A673 (cell line): Measurements from ENCODE around the gene CNN1. TPM values are rescaled to one million over a fixed set of nuclear protein-coding genes. Genes with fewer than 3 reads are reported as not detected.

Experiments used
- BruUV-seq: library from RNA; stranded (reverse); fragments of 400-500 nt; replicated peaks from 2 replicates; lab custom pipeline; 2021; lab: Mats Ljungman, UMichigan
- CTCF ChIA-PET: fragments of 300-600 bp; sonication (Branson Sonifier 250); formaldehyde crosslinking; loops from one replicate; lab custom pipeline; 2022; ENCODE audit warnings: antibody characterized with exemption; lab: Charles Lee
- POLR2A ChIA-PET: fragments of 300-600 bp; sonication (Branson Sonifier 250); formaldehyde crosslinking; loops from one replicate; lab custom pipeline; 2022; ENCODE audit warnings: antibody characterized with exemption; ENCODE audit not compliant: low non-redundant PET; lab: Charles Lee
- DNase-seq: peaks from one replicate; pipeline ENCODE4 v3.0.0-alpha.2; 2015; ENCODE audit warnings: low spot score
- H3K27ac ChIP-seq: fragments of 200-600 bp; sonication (generic); 2 replicates; pipeline ENCODE4 v1.5.1; 2016; ENCODE audit warnings: mixed run types, low read depth, mild to moderate bottlenecking, mixed read lengths, antibody characterized with exemption, low read length; ENCODE audit not compliant: poor library complexity, severe bottlenecking
- H3K27me3 ChIP-seq: fragments of 200-600 bp; sonication (generic); replicated peaks from 2 replicates; pipeline ENCODE4 v1.6.1; 2017; ENCODE audit warnings: mixed run types, low read depth, mild to moderate bottlenecking, mixed read lengths, antibody characterized with exemption, low read length; ENCODE audit not compliant: insufficient read depth, poor library complexity
- H3K36me3 ChIP-seq: fragments of 200-600 bp; sonication (generic); 2 replicates; pipeline ENCODE4 v1.6.1; 2016; ENCODE audit warnings: mixed run types, mild to moderate bottlenecking, mixed read lengths, antibody characterized with exemption, low read length; ENCODE audit not compliant: insufficient read depth, poor library complexity, severe bottlenecking
- H3K4me1 ChIP-seq: fragments of 200-600 bp; sonication (generic); 2 replicates; pipeline ENCODE4 v1.6.1; 2017; ENCODE audit warnings: mixed run types, mild to moderate bottlenecking, mixed read lengths, antibody characterized with exemption, low read length; ENCODE audit not compliant: insufficient read depth, poor library complexity, severe bottlenecking
- H3K4me3 ChIP-seq: fragments of 200-600 bp; sonication (generic); 2 replicates; pipeline ENCODE4 v1.5.1; 2016; ENCODE audit warnings: low read depth, mixed run types, mild to moderate bottlenecking, mixed read lengths, low read length; ENCODE audit not compliant: poor library complexity, severe bottlenecking
- H3K9me3 ChIP-seq: fragments of 200-600 bp; sonication (generic); 2 replicates; pipeline ENCODE4 v1.6.1; 2016; ENCODE audit warnings: mixed run types, low read depth, mild to moderate bottlenecking, mixed read lengths, antibody characterized with exemption, low read length; ENCODE audit not compliant: poor library complexity, severe bottlenecking
- CTCF ChIP-seq: fragments of 300-800, 200-600 bp; sonication (generic); conservative IDR thresholded peaks from 2 replicates; pipeline ENCODE4 v1.5.1; 2017; ENCODE audit warnings: low read depth, mild to moderate bottlenecking, antibody characterized with exemption, low read length, moderate library complexity, mixed read lengths
- EZH2 ChIP-seq: fragments of 200-600 bp; sonication (generic); IDR thresholded peaks from 2 replicates; pipeline ENCODE4 v1.6.1; 2017; ENCODE audit warnings: borderline replicate concordance, low read depth, mild to moderate bottlenecking, mixed read lengths, antibody characterized with exemption, low read length; ENCODE audit not compliant: poor library complexity, severe bottlenecking
- intact Hi-C: fragments of 100-400 bp; cut with micrococcal nuclease; formaldehyde crosslinking; loops from one replicate; pipeline ENCODE4 v1.10.0; 2022; ENCODE audit not compliant: unreplicated experiment
- total RNA-seq: library from RNA; stranded (reverse); gene quantifications from 2 replicates; pipeline ENCODE4 v1.2.3, GENCODE V29; 2021

The CNN1 gene
- total RNA-seq, 1 experiment from 2014 or later = 0.60 TPM

- Histone ChIP-seq H3K4me1 (peaks cover 9% of the 10 kb centered on the region), H3K9me3 (no peaks in the 10 kb centered on the region), H3K4me3 (no peak overlapping the region), H3K27ac (no peak overlapping the region), H3K36me3 (no peaks in the 10 kb centered on the region), H3K27me3 (no peaks in the 10 kb centered on the region)
- POLR2A ChIA-PET = no interaction called here
- CTCF ChIA-PET = no interaction called here
- TF ChIP-seq EZH2 (no peak), CTCF (no peak)
- DNase-seq = no peak
- intact Hi-C loops = loop anchor here (10.0 kb wide), 1 partner anchor 285 kb away; the partner anchor contains the start of gene TSPAN16
- no TSS peak for BruUV-seq
These were observed 41.5 kb downstream of the CNN1 start for GRCh38 chr19:11580116-11580515.

GRCh38 chr19:11581740-11582139 lies 43.1 kb downstream of the CNN1 start:
- no TSS peak for BruUV-seq
- H3K27me3 ChIP-seq = no peaks in the 10 kb centered on the region
- H3K9me3 ChIP-seq = no peaks in the 10 kb centered on the region
- no peaks in the 10 kb centered on the region for H3K36me3 ChIP-seq
- DNase-seq = no peak
- TF ChIP-seq CTCF (no peak), EZH2 (no peak)
- no peak overlapping the region for H3K27ac ChIP-seq
- intact Hi-C loops = loop anchor here (10.0 kb wide), 1 partner anchor 287 kb away; the partner anchor contains the start of gene TSPAN16
- H3K4me1 ChIP-seq = peaks cover 9% of the 10 kb centered on the region
- CTCF ChIA-PET = no interaction called here
- no peak overlapping the region for H3K4me3 ChIP-seq
- POLR2A ChIA-PET = no interaction called here

DNA sequence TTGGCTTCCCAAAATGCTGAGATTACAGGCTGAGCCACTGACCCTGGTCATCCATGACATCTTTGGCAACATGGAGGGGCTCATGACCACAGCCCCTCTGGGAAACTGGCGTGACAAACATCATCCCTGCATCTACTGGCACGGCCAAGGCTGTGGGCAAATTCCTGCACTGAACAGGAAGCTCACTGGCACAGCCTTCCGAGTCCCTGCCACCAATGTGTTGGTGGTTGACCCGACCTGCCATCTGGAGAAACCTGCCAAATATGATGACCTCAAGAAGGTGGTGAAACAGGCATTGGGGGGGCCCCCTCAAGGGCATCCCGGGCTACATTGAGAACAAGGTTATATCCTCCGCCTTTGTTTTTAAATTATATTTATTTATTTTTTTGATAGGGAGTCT lies 47.7 kb downstream of the CNN1 start:
- H3K4me1 ChIP-seq = no peaks in the 10 kb centered on the region
- DNase-seq = no peak
- no peaks in the 10 kb centered on the region for H3K27me3 ChIP-seq
- no peak overlapping the region for H3K27ac ChIP-seq
- ChIA-PET CTCF (no interaction called here), POLR2A (no interaction called here)
- TF ChIP-seq CTCF (no peak), EZH2 (no peak)
- no peaks in the 10 kb centered on the region for H3K9me3 ChIP-seq
- intact Hi-C loops = loop anchor here (2.0 to 10.0 kb wide), 3 partner anchors 26 to 292 kb away; partner anchors contain the start of gene TSPAN16
- no peak overlapping the region for H3K4me3 ChIP-seq
- H3K36me3 ChIP-seq = no peaks in the 10 kb centered on the region
- BruUV-seq = no TSS peak
